Glutamatergic neuron (in vitro differentiated cells): ENCODE data around the gene FARS2. TPM values are rescaled to one million over a fixed set of nuclear protein-coding genes. Genes with fewer than 3 reads are reported as not detected.

Experiments used
- DNase-seq: peaks from one replicate; pipeline ENCODE4 v3.0.0; 2022
- H3K27ac Mint-ChIP-seq: one replicate; pipeline ENCODE4 v1.8.0; 2020; ENCODE audit warnings: mild to moderate bottlenecking, mixed read lengths, inconsistent platforms; ENCODE audit not compliant: unreplicated experiment
- H3K27me3 Mint-ChIP-seq: one replicate; pipeline ENCODE4 v1.8.0; 2020; ENCODE audit warnings: mild to moderate bottlenecking, moderate library complexity, mixed read lengths, inconsistent platforms; ENCODE audit not compliant: unreplicated experiment
- H3K36me3 Mint-ChIP-seq: one replicate; pipeline ENCODE4 v1.8.0; 2020; ENCODE audit warnings: mild to moderate bottlenecking, mixed read lengths, inconsistent platforms; ENCODE audit not compliant: unreplicated experiment
- H3K4me1 Mint-ChIP-seq: one replicate; pipeline ENCODE4 v1.8.0; 2020; ENCODE audit warnings: mild to moderate bottlenecking, low read depth, mixed read lengths, inconsistent platforms; ENCODE audit not compliant: unreplicated experiment
- H3K4me3 Mint-ChIP-seq: one replicate; pipeline ENCODE4 v1.8.0; 2020; ENCODE audit warnings: mild to moderate bottlenecking, mixed read lengths, inconsistent platforms; ENCODE audit not compliant: unreplicated experiment
- H3K9me3 Mint-ChIP-seq: one replicate; pipeline ENCODE4 v1.8.0; 2020; ENCODE audit warnings: mild to moderate bottlenecking, moderate library complexity, mixed read lengths, inconsistent platforms; ENCODE audit not compliant: unreplicated experiment
- CTCF ChIP-seq: fragments of 200-600 bp; sonication (generic); IDR thresholded peaks from one replicate; pipeline ENCODE4 v1.5.0; 2021; ENCODE audit not compliant: partially characterized antibody, unreplicated experiment
- total RNA-seq: library from RNA; stranded (reverse); fragmentation: NEBNext Ultra II Directional; extraction: Animal tissue kit (Norgen Biotek cat#: 25700); gene quantifications from one replicate; pipeline ENCODE4 v1.2.1, GENCODE V29; 2021; ENCODE audit not compliant: unreplicated experiment

Gene FARS2
- total RNA-seq, 1 donor from 2014 or later = 14.2 TPM

DNA sequence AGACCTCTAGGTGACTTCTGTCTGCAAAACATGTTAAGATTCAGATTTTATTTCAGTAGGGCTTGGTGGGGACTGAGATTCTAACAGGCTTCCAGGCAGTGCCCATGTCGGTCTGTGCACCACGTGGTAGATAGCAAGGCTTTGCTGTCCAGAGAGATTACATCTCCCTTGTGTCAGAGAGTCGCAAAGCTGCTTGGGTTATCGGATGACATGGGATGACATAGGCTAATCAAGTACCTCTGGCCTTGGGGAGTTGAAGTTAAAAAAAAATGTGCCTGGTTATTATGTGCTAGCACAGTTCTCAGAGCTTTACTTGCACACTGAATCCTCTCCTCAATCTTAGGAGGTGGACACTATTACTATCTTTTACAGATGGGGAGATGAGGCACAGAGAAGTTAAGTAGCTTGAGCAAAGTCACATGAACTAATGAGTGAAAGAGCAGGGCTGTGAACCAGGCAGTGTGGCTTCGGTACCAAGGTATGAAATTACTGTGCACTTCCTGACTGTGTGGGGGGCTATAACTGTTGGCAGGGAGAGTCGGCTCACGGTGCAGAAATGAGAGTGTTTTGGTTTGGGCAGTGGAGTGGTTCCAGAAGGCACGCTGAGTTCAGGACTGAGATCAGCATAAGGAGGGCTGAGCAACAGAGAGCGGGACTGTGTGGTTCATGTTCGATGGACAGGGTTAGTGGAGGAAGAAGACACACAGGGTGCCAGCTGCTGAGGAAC lies 41.1 kb downstream of the FARS2 start:
- no peak overlapping the region for H3K4me3 Mint-ChIP-seq
- no peak for TF ChIP-seq CTCF

GRCh38 chr6:5302995-5303622 lies 41.8 kb downstream of the FARS2 start:
- H3K27ac Mint-ChIP-seq = no peak overlapping the region

More for the DNA sequence above, 41.1 kb downstream of the FARS2 start:
- Mint-ChIP-seq H3K27me3 (peaks cover 2% of the 10 kb centered on the region), H3K36me3 (no peaks in the 10 kb centered on the region), H3K9me3 (no peaks in the 10 kb centered on the region), H3K27ac (no peak overlapping the region), H3K4me1 (peaks cover 51% of the 10 kb centered on the region)
- DNase-seq = no peak

GRCh38 chr6:5303682-5304081 lies 42.4 kb downstream of the FARS2 start:
- Mint-ChIP-seq H3K4me3 (peak overlapping the region; percentile 12), H3K36me3 (no peaks in the 10 kb centered on the region), H3K4me1 (peaks cover 51% of the 10 kb centered on the region), H3K27me3 (peaks cover 2% of the 10 kb centered on the region), H3K9me3 (no peaks in the 10 kb centered on the region), H3K27ac (no peak overlapping the region)
- peak; percentile 33 for DNase-seq
- TF ChIP-seq CTCF = no peak

More at GRCh38 chr6:5302995-5303622, 41.8 kb downstream of the FARS2 start:
- Mint-ChIP-seq H3K9me3 (no peaks in the 10 kb centered on the region), H3K4me3 (peak overlapping the region; percentile 12), H3K36me3 (no peaks in the 10 kb centered on the region), H3K4me1 (peaks cover 51% of the 10 kb centered on the region), H3K27me3 (peaks cover 2% of the 10 kb centered on the region)
- TF ChIP-seq CTCF = no peak
- DNase-seq = no peak

DNA sequence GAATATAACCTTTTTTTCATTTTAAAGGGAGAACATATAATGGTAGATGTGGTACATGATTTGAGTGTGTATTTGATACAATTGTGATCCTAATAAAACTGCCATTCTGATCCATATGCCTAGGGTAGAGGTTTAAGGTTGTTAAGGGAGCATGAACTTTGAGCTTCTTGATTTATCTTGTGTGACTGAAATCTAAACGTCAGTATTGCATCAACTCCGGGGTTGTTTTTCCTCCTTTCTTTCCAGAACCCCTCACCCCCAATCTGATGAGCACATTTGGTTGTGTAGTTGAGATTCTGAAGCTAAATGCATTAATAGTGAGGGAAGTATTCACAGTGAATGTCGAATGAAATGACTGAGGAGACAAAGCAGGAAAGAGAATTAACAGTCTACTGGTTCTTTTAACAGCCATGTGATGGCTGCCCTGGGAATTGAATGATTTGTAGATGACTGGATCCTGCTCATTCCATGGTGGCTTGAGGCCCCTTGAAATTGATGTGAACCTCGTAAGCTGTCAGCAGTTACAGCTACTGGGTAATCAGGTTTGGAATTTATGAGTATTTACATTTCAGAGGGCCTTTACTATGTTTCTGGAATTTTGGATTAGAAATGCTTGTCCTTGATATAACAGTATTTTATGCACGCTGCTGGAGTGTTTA lies 44.8 kb downstream of the FARS2 start:
- no peak for DNase-seq
- Mint-ChIP-seq H3K4me3 (no peak overlapping the region), H3K9me3 (no peaks in the 10 kb centered on the region), H3K27ac (no peak overlapping the region), H3K27me3 (peaks cover 2% of the 10 kb centered on the region), H3K36me3 (no peaks in the 10 kb centered on the region), H3K4me1 (peaks cover 43% of the 10 kb centered on the region)
- TF ChIP-seq CTCF = no peak
